ENCODE data around the gene CYP4F3.
A peak's percentile ranks its signal among the peaks of the same experiment; 100 is the strongest.

Gene CYP4F3

DNA sequence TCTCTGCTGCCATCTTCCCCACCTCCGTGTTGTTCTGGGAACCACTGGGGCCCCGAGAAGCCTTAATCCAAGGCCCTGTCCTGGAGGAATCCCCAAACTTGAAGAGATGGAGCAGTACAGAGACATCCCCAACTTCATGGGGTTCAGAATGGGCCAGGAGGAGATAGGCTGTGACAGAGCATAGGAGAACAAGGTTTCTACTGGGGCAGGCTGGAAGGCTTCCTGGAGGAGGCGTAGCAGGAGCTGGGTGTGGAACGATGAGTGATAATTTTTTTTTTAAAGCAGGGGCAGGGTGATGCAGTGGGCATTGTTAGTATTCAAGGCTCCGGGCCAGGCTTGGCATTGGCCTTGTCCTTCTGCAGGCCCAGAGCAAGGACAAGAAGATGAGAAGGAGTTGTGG lies 22.4 kb upstream of the CYP4F3 start:
- Histone ChIP-seq H3K9me3 (ENCODE audit: control insufficient read depth, insufficient read depth, low read length) (no peaks in the 10 kb centered on the region), H3K4me1 (ENCODE audit: insufficient read depth, low read length) (no peaks in the 10 kb centered on the region), H3K36me3 (ENCODE audit: insufficient read depth, low read length) (no peaks in the 10 kb centered on the region), H3K9ac (ENCODE audit: low read depth, low read length) (no peak overlapping the region)

DNA sequence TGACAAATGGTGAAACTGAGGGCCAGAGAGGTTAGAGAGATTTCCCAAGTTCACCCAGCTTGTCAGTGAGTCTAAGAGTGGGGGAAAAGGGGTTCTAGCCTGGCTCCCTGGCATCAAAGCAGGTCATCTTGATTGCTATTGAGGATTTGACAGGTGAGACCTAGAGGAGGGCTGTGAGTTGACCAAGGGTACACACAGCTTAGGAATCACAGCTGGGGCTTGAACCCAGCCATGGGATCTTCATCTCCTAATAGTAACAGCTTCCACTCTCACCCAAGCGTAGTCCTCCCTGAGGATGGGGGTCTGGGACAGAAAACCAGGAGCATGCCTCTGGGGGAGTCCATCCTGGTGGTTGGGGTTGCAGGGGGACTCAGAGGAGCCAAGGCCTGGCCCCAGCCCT lies 18.9 kb upstream of the CYP4F3 start:
- Histone ChIP-seq H3K36me3 (ENCODE audit: insufficient read depth, low read length) (no peaks in the 10 kb centered on the region), H3K4me1 (ENCODE audit: insufficient read depth, low read length) (no peaks in the 10 kb centered on the region), H3K9ac (ENCODE audit: low read depth, low read length) (no peak overlapping the region), H3K9me3 (ENCODE audit: control insufficient read depth, insufficient read depth, low read length) (no peaks in the 10 kb centered on the region)

DNA sequence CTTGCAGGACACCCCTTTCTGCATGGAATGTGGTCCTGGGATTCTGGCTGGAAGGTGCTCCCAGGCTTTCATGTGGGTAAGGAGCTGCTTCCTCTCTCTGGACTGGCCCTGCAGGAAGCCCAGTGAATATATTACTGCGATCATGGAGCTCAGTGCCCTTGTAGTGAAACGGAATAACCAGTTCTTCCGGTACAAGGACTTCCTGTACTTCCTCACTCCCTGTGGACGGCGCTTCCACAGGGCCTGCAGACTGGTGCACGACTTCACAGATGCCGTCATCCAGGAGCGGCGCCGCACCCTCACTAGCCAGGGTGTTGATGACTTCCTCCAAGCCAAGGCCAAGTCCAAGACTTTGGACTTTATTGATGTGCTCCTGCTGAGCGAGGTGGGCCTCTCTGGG lies 17.7 kb upstream of the CYP4F3 start:
- H3K4me1 ChIP-seq (ENCODE audit: insufficient read depth, low read length) = no peaks in the 10 kb centered on the region
- no peaks in the 10 kb centered on the region for H3K9me3 ChIP-seq (ENCODE audit: control insufficient read depth, insufficient read depth, low read length)
- no peak overlapping the region for H3K9ac ChIP-seq (ENCODE audit: low read depth, low read length)
- H3K36me3 ChIP-seq (ENCODE audit: insufficient read depth, low read length) = no peaks in the 10 kb centered on the region

DNA sequence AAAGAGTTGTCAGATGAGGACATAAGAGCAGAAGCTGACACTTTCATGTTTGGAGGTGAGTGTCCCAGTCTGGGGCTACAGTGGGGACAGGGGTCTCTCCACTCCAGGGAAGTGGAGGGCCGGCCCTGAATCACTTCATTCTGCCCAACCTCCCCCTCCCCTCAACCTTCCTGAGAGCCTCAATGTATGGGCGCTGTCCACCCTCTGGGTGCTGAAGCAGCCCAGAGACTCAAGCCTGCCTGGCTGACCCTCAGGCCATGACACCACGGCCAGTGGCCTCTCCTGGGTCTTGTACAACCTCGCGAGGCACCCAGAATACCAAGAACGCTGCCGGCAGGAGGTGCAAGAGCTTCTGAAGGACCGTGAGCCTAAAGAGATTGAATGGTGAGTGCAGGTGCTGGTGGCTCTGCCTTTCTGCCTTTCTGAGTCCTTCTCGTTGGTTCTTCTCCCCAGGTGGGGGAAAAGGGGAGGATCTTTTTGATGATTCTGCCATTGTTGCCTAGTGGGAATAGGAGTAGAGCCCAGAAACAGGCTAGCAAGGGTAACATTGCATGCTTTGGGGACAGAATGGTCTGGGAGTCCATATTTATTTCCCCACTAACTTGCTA lies 16.9 kb upstream of the CYP4F3 start:
- no peaks in the 10 kb centered on the region for H3K4me1 ChIP-seq (ENCODE audit: insufficient read depth, low read length)
- H3K9ac ChIP-seq (ENCODE audit: low read depth, low read length) = no peak overlapping the region
- H3K9me3 ChIP-seq (ENCODE audit: control insufficient read depth, insufficient read depth, low read length) = no peaks in the 10 kb centered on the region
- H3K36me3 ChIP-seq (ENCODE audit: insufficient read depth, low read length) = no peaks in the 10 kb centered on the region

DNA sequence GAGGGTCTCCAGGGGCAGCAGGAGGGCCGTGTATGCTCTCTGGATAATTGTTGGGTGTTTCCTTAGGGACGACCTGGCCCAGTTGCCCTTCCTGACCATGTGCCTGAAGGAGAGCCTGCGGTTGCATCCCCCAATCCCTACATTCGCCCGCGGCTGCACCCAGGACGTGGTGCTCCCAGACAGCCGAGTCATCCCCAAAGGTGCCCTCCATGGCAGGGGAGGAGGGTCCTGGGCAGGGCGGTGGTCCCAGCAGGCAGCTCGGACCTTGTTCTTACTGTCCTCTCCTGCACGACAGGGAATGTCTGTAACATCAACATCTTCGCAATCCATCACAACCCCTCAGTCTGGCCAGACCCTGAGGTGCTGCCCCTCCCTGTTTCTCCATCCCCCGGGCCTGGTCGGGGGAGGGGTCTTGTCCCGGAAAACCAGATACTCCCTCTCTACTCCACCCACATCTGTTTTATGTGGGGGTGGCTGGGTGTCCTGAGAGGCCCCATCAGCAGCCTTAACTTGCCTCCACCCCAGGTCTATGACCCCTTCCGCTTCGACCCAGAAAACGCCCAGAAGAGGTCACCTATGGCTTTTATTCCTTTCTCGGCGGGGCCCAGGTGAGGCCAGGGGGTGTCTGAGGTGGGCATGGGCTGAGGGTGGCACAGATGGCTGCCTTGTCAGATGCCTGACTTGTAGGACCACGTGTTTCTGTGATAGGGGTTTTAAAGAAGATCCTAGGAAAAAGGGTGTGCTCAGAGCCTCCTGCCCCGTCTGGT lies 12.3 kb upstream of the CYP4F3 start:
- Histone ChIP-seq H3K36me3 (ENCODE audit: insufficient read depth, low read length) (no peaks in the 10 kb centered on the region), H3K4me1 (ENCODE audit: insufficient read depth, low read length) (no peaks in the 10 kb centered on the region), H3K9me3 (ENCODE audit: control insufficient read depth, insufficient read depth, low read length) (no peaks in the 10 kb centered on the region), H3K9ac (ENCODE audit: low read depth, low read length) (no peak overlapping the region)

DNA sequence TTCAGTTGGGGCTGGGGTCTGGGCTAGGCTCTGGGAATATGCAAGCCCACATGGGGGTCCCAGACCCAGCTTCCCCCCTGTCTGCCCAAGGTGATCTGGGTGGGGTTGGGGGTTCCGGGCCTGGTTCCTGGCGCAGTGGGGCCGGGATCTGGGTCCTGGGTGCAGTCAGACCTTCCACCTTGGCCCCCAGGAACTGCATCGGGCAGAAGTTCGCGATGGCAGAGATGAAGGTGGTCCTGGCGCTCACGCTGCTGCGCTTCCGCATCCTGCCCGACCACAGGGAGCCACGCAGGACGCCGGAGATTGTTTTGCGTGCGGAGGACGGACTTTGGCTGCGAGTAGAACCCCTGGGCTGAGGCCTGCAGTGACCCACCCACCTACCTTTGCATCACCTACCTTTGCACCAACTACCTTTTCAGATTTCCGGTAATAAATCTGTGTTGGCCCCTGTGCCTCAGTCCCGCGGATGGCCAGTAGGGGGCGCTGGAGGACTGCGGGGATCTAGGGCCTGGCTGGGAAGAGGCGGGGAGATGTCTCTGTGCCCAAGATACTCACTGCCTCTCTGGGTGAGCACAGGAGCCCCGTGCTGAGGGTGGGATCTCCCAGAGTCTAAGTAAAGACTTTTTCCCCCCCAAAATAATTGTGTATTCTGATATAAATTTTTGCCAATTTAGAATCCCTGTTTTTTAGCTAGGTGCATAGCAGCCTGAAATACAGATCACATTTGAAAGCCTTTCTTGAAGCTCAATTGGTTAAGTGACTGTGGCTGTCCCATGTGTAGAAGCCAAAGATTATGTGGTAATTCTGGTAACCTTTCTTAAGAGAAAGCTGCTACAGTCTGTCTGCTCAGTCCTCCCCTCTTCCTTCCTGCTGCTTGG lies 11.5 kb upstream of the CYP4F3 start:
- Histone ChIP-seq H3K9me3 (ENCODE audit: control insufficient read depth, insufficient read depth, low read length) (no peaks in the 10 kb centered on the region), H3K9ac (ENCODE audit: low read depth, low read length) (peak overlapping the region; percentile 26; the same call in 1 of the 2 replicates), H3K4me1 (ENCODE audit: insufficient read depth, low read length) (no peaks in the 10 kb centered on the region), H3K36me3 (ENCODE audit: insufficient read depth, low read length) (no peaks in the 10 kb centered on the region)

DNA sequence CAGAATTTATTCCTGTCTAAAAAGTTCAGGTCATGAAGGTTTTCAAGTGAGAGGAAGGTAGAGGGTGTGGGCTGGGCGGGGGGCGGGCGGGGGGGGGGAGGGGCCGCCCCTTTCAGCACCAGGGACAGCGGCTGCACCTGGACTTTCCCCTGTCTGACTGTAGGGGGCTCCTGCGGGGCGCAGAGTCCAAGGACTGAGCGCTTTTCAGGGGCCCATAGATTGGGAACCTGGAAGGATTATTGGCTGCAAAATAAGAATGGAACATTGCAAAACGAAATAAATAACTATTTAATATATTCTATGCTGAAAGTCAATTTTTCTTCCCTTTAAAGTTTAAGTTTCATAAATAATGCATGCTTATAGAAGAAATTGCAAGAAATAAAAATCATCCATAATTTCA lies 8.9 kb upstream of the CYP4F3 start:
- no peaks in the 10 kb centered on the region for H3K36me3 ChIP-seq (ENCODE audit: insufficient read depth, low read length)
- H3K9me3 ChIP-seq (ENCODE audit: control insufficient read depth, insufficient read depth, low read length) = no peaks in the 10 kb centered on the region
- H3K4me1 ChIP-seq (ENCODE audit: insufficient read depth, low read length) = no peaks in the 10 kb centered on the region
- H3K9ac ChIP-seq (ENCODE audit: low read depth, low read length) = no peak overlapping the region

DNA sequence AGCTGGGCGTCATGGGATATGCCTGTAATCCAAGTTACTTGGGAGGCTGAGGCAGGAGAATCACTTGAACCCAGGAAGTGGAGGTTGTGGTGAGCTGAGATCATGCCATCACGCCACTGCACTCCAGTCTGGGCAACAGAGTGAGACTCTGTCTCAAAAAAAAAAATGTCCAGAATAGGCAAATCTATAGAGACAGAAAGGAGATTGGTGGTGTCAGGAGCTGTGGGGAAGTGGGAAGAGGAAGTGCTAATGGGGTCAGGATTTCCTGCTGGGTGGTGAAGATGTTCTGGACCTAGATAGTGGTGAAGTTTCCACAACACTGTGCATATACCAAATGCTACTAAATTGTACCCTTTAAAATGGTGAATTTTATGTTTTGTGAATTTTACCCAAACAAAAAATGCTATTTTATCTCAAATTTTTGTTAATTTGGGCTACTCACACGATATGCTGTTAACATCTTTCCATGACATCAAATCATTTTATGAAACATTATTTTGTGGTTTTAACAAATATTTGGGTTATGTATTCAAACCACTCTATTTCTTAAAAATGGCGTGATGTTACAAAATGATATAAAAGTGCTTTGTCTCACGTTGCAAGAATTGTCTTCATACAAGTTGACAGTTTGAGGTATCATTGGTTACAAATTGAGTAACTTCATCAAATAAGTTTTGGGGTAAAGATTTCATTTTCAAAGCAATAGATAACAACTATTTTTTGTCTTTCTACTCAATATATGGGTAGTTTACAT lies 7.4 kb upstream of the CYP4F3 start:
- no peaks in the 10 kb centered on the region for H3K9me3 ChIP-seq (ENCODE audit: control insufficient read depth, insufficient read depth, low read length)
- no peak overlapping the region for H3K9ac ChIP-seq (ENCODE audit: low read depth, low read length)
- no peaks in the 10 kb centered on the region for H3K36me3 ChIP-seq (ENCODE audit: insufficient read depth, low read length)
- no peaks in the 10 kb centered on the region for H3K4me1 ChIP-seq (ENCODE audit: insufficient read depth, low read length)

DNA sequence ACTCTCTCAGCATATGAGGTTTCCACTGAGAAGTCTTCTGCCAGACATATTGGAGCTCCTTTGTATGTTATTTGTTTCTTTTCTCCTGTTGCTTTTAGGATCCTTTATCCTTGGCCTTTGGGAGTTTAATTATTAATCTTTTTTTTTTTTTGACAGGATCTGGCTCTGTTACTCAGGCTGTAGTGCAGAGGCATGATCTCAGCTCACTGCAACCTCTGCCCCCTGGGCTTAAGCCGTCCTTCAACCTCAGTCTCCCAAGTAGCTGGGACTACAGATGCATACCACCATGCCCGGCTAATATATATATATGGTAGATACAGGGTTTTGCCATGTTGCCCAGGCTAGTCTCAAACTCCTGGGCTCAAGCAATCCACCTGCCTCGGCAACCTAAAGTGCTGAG lies 6.6 kb upstream of the CYP4F3 start:
- Histone ChIP-seq H3K4me1 (ENCODE audit: insufficient read depth, low read length) (no peaks in the 10 kb centered on the region), H3K9ac (ENCODE audit: low read depth, low read length) (no peak overlapping the region), H3K9me3 (ENCODE audit: control insufficient read depth, insufficient read depth, low read length) (no peaks in the 10 kb centered on the region), H3K36me3 (ENCODE audit: insufficient read depth, low read length) (no peaks in the 10 kb centered on the region)

DNA sequence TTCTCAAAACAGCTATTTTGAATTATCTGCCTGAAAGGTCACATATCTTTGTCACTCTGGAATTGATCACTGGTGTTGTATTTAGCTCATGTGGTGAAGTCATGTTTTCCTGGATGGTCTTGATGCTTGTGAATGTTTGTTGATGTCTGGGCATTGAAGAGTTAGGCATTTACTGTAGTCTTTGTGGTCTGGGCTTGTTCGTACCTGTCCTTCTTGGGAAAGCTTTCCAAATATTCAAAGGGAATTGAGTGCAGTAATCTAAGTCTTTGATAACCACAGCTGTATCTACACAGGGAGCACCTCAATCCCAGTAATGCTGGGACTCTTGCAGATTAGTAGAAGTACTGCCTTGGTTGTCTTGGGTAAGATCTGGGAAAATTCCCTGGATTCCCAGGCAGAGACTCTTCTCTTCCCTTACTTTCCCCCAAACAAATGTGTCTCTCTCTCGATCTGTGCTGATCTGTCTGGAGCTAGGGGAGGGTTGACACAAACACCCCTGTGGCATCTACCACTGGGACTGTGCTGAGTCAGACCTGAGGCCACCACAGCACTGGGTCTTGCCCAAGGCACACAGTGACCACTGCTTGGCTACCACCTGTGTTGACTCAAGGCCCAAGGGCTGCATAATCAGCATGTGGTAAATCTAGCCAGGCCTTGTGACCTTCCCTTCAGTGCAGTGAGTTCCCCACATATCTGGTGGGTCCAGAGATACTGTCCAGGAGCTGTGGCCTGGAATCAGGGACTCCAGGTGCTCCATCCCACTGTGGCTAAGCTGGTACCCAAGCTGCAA lies 5.5 kb upstream of the CYP4F3 start:
- no peaks in the 10 kb centered on the region for H3K9me3 ChIP-seq (ENCODE audit: control insufficient read depth, insufficient read depth, low read length)
- no peaks in the 10 kb centered on the region for H3K4me1 ChIP-seq (ENCODE audit: insufficient read depth, low read length)
- H3K9ac ChIP-seq (ENCODE audit: low read depth, low read length) = no peak overlapping the region
- no peaks in the 10 kb centered on the region for H3K36me3 ChIP-seq (ENCODE audit: insufficient read depth, low read length)

DNA sequence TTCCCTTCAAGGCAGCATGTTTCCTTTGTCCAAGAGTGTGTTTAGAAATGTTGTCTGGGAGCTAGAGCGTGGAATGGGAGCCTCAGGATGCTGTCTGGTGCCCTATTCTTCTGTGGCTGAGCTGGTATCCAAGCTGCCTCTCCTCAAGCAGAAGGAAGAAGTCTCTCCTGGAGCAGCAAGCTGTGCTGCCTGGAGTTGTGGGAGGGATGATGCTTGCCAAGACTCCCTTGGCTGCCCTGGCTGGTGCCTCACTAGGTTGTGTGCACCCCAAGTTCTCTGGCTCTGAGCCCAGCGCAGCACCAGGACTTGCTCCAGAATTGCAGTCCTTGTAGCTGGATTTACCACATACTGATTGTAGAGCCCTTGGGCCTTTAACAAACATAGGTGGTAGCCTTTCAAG lies 4.7 kb upstream of the CYP4F3 start:
- H3K4me1 ChIP-seq (ENCODE audit: insufficient read depth, low read length) = no peaks in the 10 kb centered on the region
- H3K9me3 ChIP-seq (ENCODE audit: control insufficient read depth, insufficient read depth, low read length) = no peaks in the 10 kb centered on the region
- H3K9ac ChIP-seq (ENCODE audit: low read depth, low read length) = no peak overlapping the region
- no peaks in the 10 kb centered on the region for H3K36me3 ChIP-seq (ENCODE audit: insufficient read depth, low read length)

DNA sequence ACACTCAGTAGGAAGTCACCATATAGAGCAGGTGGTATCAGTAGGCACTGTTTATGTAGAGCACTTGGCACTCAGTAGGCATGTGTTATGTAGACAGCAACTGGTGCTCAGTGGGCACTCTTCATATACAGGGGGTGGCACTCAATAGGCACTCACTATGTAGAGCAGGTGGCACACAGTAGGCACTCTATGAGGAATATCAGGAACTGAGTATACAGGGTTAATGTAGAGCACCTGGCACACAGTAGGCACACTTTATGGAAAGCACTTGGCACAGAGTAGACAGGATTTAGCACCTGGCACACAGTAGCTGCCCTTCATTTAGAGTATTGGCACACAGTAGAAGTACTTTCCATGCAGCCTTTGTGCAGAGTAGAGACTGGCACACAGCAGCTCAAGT lies 1.1 kb upstream of the CYP4F3 start:
- H3K9ac ChIP-seq (ENCODE audit: low read depth, low read length) = no peak overlapping the region
- no peaks in the 10 kb centered on the region for H3K36me3 ChIP-seq (ENCODE audit: insufficient read depth, low read length)
- no peaks in the 10 kb centered on the region for H3K4me1 ChIP-seq (ENCODE audit: insufficient read depth, low read length)
- no peaks in the 10 kb centered on the region for H3K9me3 ChIP-seq (ENCODE audit: control insufficient read depth, insufficient read depth, low read length)

DNA sequence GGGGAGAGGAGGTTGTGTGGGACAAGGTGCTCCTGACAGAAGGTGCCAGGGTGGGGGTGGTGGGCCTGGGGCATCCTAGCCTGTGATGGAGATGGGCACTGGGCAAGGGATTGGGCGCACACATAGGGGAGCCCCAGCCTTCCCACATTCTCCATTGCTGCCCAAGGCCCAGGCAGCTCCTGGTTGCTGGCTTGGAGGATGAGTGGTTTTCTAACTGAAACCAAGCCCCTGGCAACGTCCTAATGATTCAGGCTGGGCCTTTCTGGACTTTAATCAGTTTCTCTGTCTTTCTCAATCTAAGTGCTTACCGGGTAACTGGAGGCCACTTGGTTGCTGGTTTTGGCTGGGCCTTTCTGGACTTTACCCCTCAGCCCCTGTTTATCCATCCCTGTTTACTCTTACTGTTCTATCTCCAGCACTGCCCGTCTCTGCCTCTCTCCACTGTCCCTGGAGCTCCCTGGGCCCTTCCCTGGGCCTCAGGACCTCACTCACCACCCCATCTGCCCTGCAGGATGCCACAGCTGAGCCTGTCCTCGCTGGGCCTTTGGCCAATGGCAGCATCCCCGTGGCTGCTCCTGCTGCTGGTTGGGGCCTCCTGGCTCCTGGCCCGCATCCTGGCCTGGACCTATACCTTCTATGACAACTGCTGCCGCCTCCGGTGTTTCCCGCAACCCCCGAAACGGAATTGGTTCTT lies 354 bp downstream of the CYP4F3 start:
- Histone ChIP-seq H3K4me1 (ENCODE audit: insufficient read depth, low read length) (no peaks in the 10 kb centered on the region), H3K9ac (ENCODE audit: low read depth, low read length) (no peak overlapping the region), H3K36me3 (ENCODE audit: insufficient read depth, low read length) (no peaks in the 10 kb centered on the region), H3K9me3 (ENCODE audit: control insufficient read depth, insufficient read depth, low read length) (no peaks in the 10 kb centered on the region)
